Smooth muscle cell (in vitro differentiated cells): ENCODE data around the gene DNER. TPM values are rescaled to one million over a fixed set of nuclear protein-coding genes. Genes with fewer than 3 reads are reported as not detected.

Source experiments
- DNase-seq: peaks from one replicate; lab custom pipeline; 2025; ENCODE audit not compliant: unreplicated experiment; lab: John Stamatoyannopoulos, UW
- H2AFZ ChIP-seq: fragments of 200-600 bp; sonication (generic); 2 replicates; pipeline ENCODE4 v1.6.0; 2016; ENCODE audit warnings: antibody characterized with exemption, low read depth, mild to moderate bottlenecking
- H3F3A ChIP-seq: fragments of 200-600 bp; sonication (generic); 2 replicates; pipeline ENCODE4 v1.6.0; 2017; ENCODE audit warnings: antibody characterized with exemption, low read depth
- H3K27ac ChIP-seq: fragments of 200-600 bp; sonication (generic); 2 replicates; pipeline ENCODE4 v1.5.1; 2016; ENCODE audit warnings: low read depth, mild to moderate bottlenecking
- H3K27me3 ChIP-seq: fragments of 200-600 bp; sonication (generic); 2 replicates; pipeline ENCODE4 v1.6.1; 2016; ENCODE audit warnings: low read depth, mild to moderate bottlenecking
- H3K36me3 ChIP-seq: fragments of 200-600 bp; sonication (generic); 2 replicates; pipeline ENCODE4 v1.5.1; 2016; ENCODE audit warnings: low read depth
- H3K4me1 ChIP-seq: fragments of 200-600 bp; sonication (generic); 2 replicates; pipeline ENCODE4 v1.5.1; 2016; ENCODE audit warnings: low read depth
- H3K4me2 ChIP-seq: fragments of 200-600 bp; sonication (generic); 2 replicates; pipeline ENCODE4 v1.6.0; 2016; ENCODE audit warnings: mild to moderate bottlenecking
- H3K4me3 ChIP-seq: fragments of 200-600 bp; sonication (generic); 2 replicates; pipeline ENCODE4 v1.5.1; 2016; ENCODE audit warnings: mild to moderate bottlenecking
- H3K79me2 ChIP-seq: fragments of 200-600 bp; sonication (generic); 2 replicates; pipeline ENCODE4 v1.6.0; 2016; ENCODE audit warnings: low read depth, mild to moderate bottlenecking
- H3K9ac ChIP-seq: fragments of 200-600 bp; sonication (generic); 2 replicates; pipeline ENCODE4 v1.6.0; 2016; ENCODE audit warnings: low read depth
- H3K9me3 ChIP-seq: fragments of 200-600 bp; sonication (generic); replicated peaks from 2 replicates; pipeline ENCODE4 v1.5.1; 2016; ENCODE audit warnings: low read depth
- H4K20me1 ChIP-seq: fragments of 200-600 bp; sonication (generic); 2 replicates; pipeline ENCODE4 v1.6.0; 2016; ENCODE audit warnings: low read depth
- WGBS: methylation state at CpG from one replicate; pipeline ENCODE4 v1.1.7; 2016; ENCODE audit warnings: low lambda C conversion rate; 5-methylcytosine and 5-hydroxymethylcytosine counted together
- polyA plus RNA-seq: library from polyadenylated mRNA; unstranded; fragments of >200 nt; fragmentation: Nextera tagmentation; extraction: Ambion mirVana; gene quantifications from 2 replicates; pipeline ENCODE4 v1.2.1, GENCODE V29; 2016
- total RNA-seq: library from RNA; depleted of rRNA; stranded (reverse); fragments of >200 nt; gene quantifications from 2 replicates; pipeline ENCODE4 v1.2.3, GENCODE V29; 2014
- TF ChIP-seq, protein P1 (sequence below): fragments of 200-600 bp; sonication (generic); IDR thresholded peaks from 2 replicates; pipeline ENCODE4 v1.5.1; 2017; ENCODE audit warnings: borderline replicate concordance, mild to moderate bottlenecking, antibody characterized with exemption; ENCODE audit not compliant: insufficient read depth, poor library complexity, severe bottlenecking

DNER gene
- total and polyA plus RNA-seq, 2 experiments from 2014 or later: 0.31 to 0.61 TPM

GRCh38 chr2:229523663-229524062 lies 190.7 kb downstream of the DNER start:
- no peaks in the 10 kb centered on the region for H3K79me2 ChIP-seq
- no peak overlapping the region for H3K4me3 ChIP-seq
- H4K20me1 ChIP-seq: no peaks in the 10 kb centered on the region
- H3K4me1 ChIP-seq: no peaks in the 10 kb centered on the region
- H3K27ac ChIP-seq: no peak overlapping the region
- DNase-seq: no peak
- H3K4me2 ChIP-seq: no peak overlapping the region
- no peak overlapping the region for H3K9ac ChIP-seq
- WGBS: 93% methylated on average over 1 of the region's 1 CpG
- TF ChIP-seq, protein P1, sequence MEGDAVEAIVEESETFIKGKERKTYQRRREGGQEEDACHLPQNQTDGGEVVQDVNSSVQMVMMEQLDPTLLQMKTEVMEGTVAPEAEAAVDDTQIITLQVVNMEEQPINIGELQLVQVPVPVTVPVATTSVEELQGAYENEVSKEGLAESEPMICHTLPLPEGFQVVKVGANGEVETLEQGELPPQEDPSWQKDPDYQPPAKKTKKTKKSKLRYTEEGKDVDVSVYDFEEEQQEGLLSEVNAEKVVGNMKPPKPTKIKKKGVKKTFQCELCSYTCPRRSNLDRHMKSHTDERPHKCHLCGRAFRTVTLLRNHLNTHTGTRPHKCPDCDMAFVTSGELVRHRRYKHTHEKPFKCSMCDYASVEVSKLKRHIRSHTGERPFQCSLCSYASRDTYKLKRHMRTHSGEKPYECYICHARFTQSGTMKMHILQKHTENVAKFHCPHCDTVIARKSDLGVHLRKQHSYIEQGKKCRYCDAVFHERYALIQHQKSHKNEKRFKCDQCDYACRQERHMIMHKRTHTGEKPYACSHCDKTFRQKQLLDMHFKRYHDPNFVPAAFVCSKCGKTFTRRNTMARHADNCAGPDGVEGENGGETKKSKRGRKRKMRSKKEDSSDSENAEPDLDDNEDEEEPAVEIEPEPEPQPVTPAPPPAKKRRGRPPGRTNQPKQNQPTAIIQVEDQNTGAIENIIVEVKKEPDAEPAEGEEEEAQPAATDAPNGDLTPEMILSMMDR: no peak
- H3K36me3 ChIP-seq: no peaks in the 10 kb centered on the region
- H3K27me3 ChIP-seq: no peaks in the 10 kb centered on the region
- no peaks in the 10 kb centered on the region for H3K9me3 ChIP-seq
- no peaks in the 10 kb centered on the region for H3F3A ChIP-seq
- H2AFZ ChIP-seq: no peak overlapping the region

DNA sequence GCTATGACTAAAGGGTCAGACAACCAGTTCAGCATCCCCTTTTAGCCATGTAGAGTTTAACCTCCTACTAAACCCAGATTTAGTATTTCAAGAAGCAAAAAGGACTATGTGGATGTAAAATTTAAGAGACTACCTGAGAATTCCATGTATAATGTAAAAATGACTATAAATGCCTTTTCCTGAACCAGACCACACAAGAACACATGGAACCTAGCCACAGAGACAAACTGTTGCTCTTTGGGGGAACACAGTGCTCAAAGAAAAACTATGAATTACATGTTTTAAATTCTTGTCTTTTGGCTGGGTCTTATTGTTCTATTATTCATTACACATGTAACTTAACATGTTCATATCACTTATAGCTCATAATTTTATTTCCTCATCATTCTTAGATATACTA lies 192.8 kb downstream of the DNER start:
- no peaks in the 10 kb centered on the region for H3F3A ChIP-seq
- H3K4me2 ChIP-seq: no peak overlapping the region
- no peaks in the 10 kb centered on the region for H3K79me2 ChIP-seq
- no peaks in the 10 kb centered on the region for H3K36me3 ChIP-seq
- TF ChIP-seq, protein P1: no peak
- H3K4me3 ChIP-seq: no peak overlapping the region
- no peaks in the 10 kb centered on the region for H3K9me3 ChIP-seq
- no peak overlapping the region for H2AFZ ChIP-seq
- no peak overlapping the region for H3K27ac ChIP-seq
- H3K9ac ChIP-seq: no peak overlapping the region
- H4K20me1 ChIP-seq: no peaks in the 10 kb centered on the region
- no peaks in the 10 kb centered on the region for H3K27me3 ChIP-seq
- H3K4me1 ChIP-seq: no peaks in the 10 kb centered on the region
- DNase-seq: no peak

DNA sequence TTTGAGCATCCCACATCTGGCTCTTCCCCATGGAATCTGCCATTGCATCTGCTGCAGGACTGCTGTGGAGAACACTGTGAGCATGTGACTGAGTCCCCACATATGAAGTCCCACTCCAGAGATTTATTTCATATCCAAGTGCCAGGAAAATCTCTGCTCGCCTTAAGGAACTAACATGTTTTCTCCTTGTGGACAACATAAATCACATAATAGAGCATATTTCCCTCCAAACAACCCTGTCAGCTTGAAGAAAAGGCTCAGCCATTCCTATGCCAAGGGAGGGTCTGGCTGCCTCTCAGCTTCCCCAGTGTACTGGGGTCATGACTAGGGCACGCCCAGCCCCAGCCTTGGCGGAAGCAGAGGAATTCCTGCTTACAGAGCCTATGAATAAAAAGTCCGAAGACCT lies 193.7 kb downstream of the DNER start:
- DNase-seq: no peak
- no peaks in the 10 kb centered on the region for H3K27me3 ChIP-seq
- no peaks in the 10 kb centered on the region for H3K79me2 ChIP-seq
- H3K9ac ChIP-seq: no peak overlapping the region
- no peaks in the 10 kb centered on the region for H3K9me3 ChIP-seq
- no peaks in the 10 kb centered on the region for H3K4me1 ChIP-seq
- no peaks in the 10 kb centered on the region for H3K36me3 ChIP-seq
- H2AFZ ChIP-seq: no peak overlapping the region
- H3F3A ChIP-seq: no peaks in the 10 kb centered on the region
- WGBS: 91% methylated on average over 4 of the region's 4 CpGs
- H4K20me1 ChIP-seq: no peaks in the 10 kb centered on the region
- no peak overlapping the region for H3K4me2 ChIP-seq
- no peak overlapping the region for H3K27ac ChIP-seq
- TF ChIP-seq, protein P1: no peak
- no peak overlapping the region for H3K4me3 ChIP-seq

DNA sequence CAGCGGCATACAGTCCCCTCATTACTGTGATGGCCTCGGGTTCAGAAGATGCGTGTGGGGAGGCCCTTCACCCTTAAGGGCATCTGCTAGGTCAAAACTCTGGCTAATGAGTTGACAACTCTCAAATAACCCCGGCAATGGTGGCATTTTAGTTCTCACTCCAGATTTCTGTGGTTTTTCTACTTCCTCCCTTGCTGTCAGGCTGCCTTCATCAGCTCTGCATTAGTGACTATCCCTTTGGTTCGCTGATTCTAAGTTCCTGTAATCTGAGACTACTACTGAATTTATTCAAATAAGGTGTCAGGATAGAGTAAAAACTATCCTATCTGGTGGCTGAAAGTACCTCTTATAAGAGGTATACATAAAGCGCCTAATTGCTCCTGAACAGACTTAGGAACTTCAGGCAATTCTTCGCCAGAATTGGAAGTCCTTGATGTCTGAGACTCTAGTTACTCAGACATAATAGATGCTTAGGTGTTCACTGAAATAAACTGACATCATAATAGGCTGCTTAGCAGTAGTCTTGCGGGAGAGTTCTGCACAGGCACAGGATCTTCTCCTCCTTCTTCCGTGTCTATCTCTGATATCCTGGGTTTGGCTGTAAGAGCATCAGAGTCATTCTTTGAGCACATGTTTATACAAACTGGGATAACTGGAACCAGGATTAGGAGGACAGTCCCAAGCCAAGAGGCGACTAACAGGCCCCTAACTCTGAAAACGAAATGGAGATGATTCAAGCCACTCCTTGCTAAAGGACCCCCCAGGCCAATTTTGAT lies 194.5 kb downstream of the DNER start:
- H3K27me3 ChIP-seq: no peaks in the 10 kb centered on the region
- no peaks in the 10 kb centered on the region for H3F3A ChIP-seq
- no peak overlapping the region for H3K9ac ChIP-seq
- H3K36me3 ChIP-seq: no peaks in the 10 kb centered on the region
- no peak overlapping the region for H2AFZ ChIP-seq
- H3K4me1 ChIP-seq: no peaks in the 10 kb centered on the region
- no peaks in the 10 kb centered on the region for H3K79me2 ChIP-seq
- H3K4me2 ChIP-seq: no peak overlapping the region
- no peaks in the 10 kb centered on the region for H4K20me1 ChIP-seq
- TF ChIP-seq, protein P1: no peak
- WGBS: 83% methylated on average over 11 of the region's 11 CpGs
- H3K9me3 ChIP-seq: no peaks in the 10 kb centered on the region
- H3K27ac ChIP-seq: no peak overlapping the region
- H3K4me3 ChIP-seq: no peak overlapping the region
- no peak for DNase-seq
